DMS153 (cell line): ENCODE measurements around the gene CDH8.

ENCODE experiments used
- DNase-seq: peaks from one replicate; lab custom pipeline; 2025; lab: John Stamatoyannopoulos, UW

The CDH8 gene

GRCh38 chr16:62029947-62030346 lies 6.3 kb downstream of the CDH8 start:
- no peak for DNase-seq

GRCh38 chr16:62022688-62023087 lies 13.6 kb downstream of the CDH8 start:
- no peak for DNase-seq

GRCh38 chr16:62021161-62021581 lies 15.1 kb downstream of the CDH8 start:
- DNase-seq = no peak

GRCh38 chr16:62020681-62021080 lies 15.6 kb downstream of the CDH8 start:
- no peak for DNase-seq

GRCh38 chr16:62019851-62020250 lies 16.4 kb downstream of the CDH8 start:
- no peak for DNase-seq

- DNase-seq = no peak
These were observed 17.8 kb downstream of the CDH8 start for GRCh38 chr16:62018301-62019060.

- DNase-seq = no peak
These were observed 21.8 kb downstream of the CDH8 start for GRCh38 chr16:62014319-62014923.

GRCh38 chr16:62010186-62010585 lies 26.1 kb downstream of the CDH8 start:
- no peak for DNase-seq

GRCh38 chr16:61998460-61998859 lies 37.8 kb downstream of the CDH8 start:
- DNase-seq = no peak

- no peak for DNase-seq
These were observed 43.1 kb downstream of the CDH8 start for GRCh38 chr16:61993108-61993507.

GRCh38 chr16:61987474-61988012 lies 48.7 kb downstream of the CDH8 start:
- DNase-seq = no peak

- no peak for DNase-seq
These were observed 67.2 kb downstream of the CDH8 start for GRCh38 chr16:61969077-61969382.

GRCh38 chr16:61968242-61969076 lies 67.8 kb downstream of the CDH8 start:
- no peak for DNase-seq

GRCh38 chr16:61957075-61957855 lies 79.0 kb downstream of the CDH8 start:
- no peak for DNase-seq

GRCh38 chr16:61952841-61953240 lies 83.4 kb downstream of the CDH8 start:
- DNase-seq = no peak

- no peak for DNase-seq
These were observed 87.8 kb downstream of the CDH8 start for GRCh38 chr16:61948414-61948813.

GRCh38 chr16:61946019-61946418 lies 90.2 kb downstream of the CDH8 start:
- no peak for DNase-seq

- DNase-seq = no peak
These were observed 90.7 kb downstream of the CDH8 start for GRCh38 chr16:61945511-61945910.

GRCh38 chr16:61944004-61944403 lies 92.2 kb downstream of the CDH8 start:
- no peak for DNase-seq

GRCh38 chr16:61940611-61941010 lies 95.6 kb downstream of the CDH8 start:
- no peak for DNase-seq

- no peak for DNase-seq
These were observed 98.6 kb downstream of the CDH8 start for GRCh38 chr16:61937646-61938045.

- no peak for DNase-seq
These were observed 99.7 kb downstream of the CDH8 start for GRCh38 chr16:61936522-61936921.
